ENCODE measurements around the gene FER.
"Not testable (repeated sequence)": the region's sequence is repeated elsewhere in the genome, so short reads cannot be mapped to it uniquely, and the experiment has no call there.

The FER gene

GRCh38 chr5:109164001-109164400, 416.3 kb downstream of the FER start:
- no peak for TF ChIP-seq CTCF (IDR thresholded peaks at IDR 0.05; ENCODE audit: extremely low read depth, insufficient read depth, missing control alignments)
- in situ Hi-C loops (cut with MboI; ENCODE audit: low pct_unique_long_range_greater_than_20kb, low sequenced_read_pairs, unreplicated experiment): no loop called here
- no peak for DNase-seq (ENCODE audit: low spot score)

- DNase-seq (ENCODE audit: low spot score): no peak
- no peak for TF ChIP-seq CTCF (IDR thresholded peaks at IDR 0.05; ENCODE audit: extremely low read depth, insufficient read depth, missing control alignments)
Measured at GRCh38 chr5:109167586-109167985, 419.9 kb downstream of the FER start.

GRCh38 chr5:109168151-109168550, 420.5 kb downstream of the FER start:
- DNase-seq (ENCODE audit: low spot score): no peak
- TF ChIP-seq CTCF (IDR thresholded peaks at IDR 0.05; ENCODE audit: extremely low read depth, insufficient read depth, missing control alignments): no peak
- in situ Hi-C loops (cut with MboI; ENCODE audit: low pct_unique_long_range_greater_than_20kb, low sequenced_read_pairs, unreplicated experiment): no loop called here

More at GRCh38 chr5:109167586-109167985, 419.9 kb downstream of the FER start:
- in situ Hi-C loops (cut with MboI; ENCODE audit: low pct_unique_long_range_greater_than_20kb, low sequenced_read_pairs, unreplicated experiment): no loop called here

- no peak for DNase-seq (ENCODE audit: low spot score)
- TF ChIP-seq CTCF (IDR thresholded peaks at IDR 0.05; ENCODE audit: extremely low read depth, insufficient read depth, missing control alignments): no peak
- in situ Hi-C loops (cut with MboI; ENCODE audit: low pct_unique_long_range_greater_than_20kb, low sequenced_read_pairs, unreplicated experiment): no loop called here
Measured at GRCh38 chr5:109170629-109171350, 423.1 kb downstream of the FER start.

- DNase-seq (ENCODE audit: low spot score); in situ Hi-C loops (cut with MboI; ENCODE audit: low pct_unique_long_range_greater_than_20kb, low sequenced_read_pairs, unreplicated experiment): not testable (repeated sequence)
Measured at GRCh38 chr5:109171437-109172073, 423.9 kb downstream of the FER start.

GRCh38 chr5:109173036-109173794, 425.5 kb downstream of the FER start:
- in situ Hi-C loops (cut with MboI; ENCODE audit: low pct_unique_long_range_greater_than_20kb, low sequenced_read_pairs, unreplicated experiment): no loop called here
- no peak for TF ChIP-seq CTCF (IDR thresholded peaks at IDR 0.05; ENCODE audit: extremely low read depth, insufficient read depth, missing control alignments)

GRCh38 chr5:109177227-109177626, 429.5 kb downstream of the FER start:
- no peak for DNase-seq (ENCODE audit: low spot score)
- in situ Hi-C loops (cut with MboI; ENCODE audit: low pct_unique_long_range_greater_than_20kb, low sequenced_read_pairs, unreplicated experiment): no loop called here
- no peak for TF ChIP-seq CTCF (IDR thresholded peaks at IDR 0.05; ENCODE audit: extremely low read depth, insufficient read depth, missing control alignments)

More at GRCh38 chr5:109173036-109173794, 425.5 kb downstream of the FER start:
- DNase-seq (ENCODE audit: low spot score): no peak
